GM18868 (cell line): ENCODE results near the gene RPL35A.
"Not testable (repeated sequence)": the region's sequence is repeated elsewhere in the genome, so short reads cannot be mapped to it uniquely, and the experiment has no call there.

Experiments
- ATAC-seq: cut with Tn5 transposase; IDR thresholded peaks from one replicate; pipeline ENCODE4 v1.9.1; 2021; ENCODE audit warnings: mild to moderate bottlenecking, moderate library complexity; ENCODE audit not compliant: unreplicated experiment

Gene RPL35A

DNA sequence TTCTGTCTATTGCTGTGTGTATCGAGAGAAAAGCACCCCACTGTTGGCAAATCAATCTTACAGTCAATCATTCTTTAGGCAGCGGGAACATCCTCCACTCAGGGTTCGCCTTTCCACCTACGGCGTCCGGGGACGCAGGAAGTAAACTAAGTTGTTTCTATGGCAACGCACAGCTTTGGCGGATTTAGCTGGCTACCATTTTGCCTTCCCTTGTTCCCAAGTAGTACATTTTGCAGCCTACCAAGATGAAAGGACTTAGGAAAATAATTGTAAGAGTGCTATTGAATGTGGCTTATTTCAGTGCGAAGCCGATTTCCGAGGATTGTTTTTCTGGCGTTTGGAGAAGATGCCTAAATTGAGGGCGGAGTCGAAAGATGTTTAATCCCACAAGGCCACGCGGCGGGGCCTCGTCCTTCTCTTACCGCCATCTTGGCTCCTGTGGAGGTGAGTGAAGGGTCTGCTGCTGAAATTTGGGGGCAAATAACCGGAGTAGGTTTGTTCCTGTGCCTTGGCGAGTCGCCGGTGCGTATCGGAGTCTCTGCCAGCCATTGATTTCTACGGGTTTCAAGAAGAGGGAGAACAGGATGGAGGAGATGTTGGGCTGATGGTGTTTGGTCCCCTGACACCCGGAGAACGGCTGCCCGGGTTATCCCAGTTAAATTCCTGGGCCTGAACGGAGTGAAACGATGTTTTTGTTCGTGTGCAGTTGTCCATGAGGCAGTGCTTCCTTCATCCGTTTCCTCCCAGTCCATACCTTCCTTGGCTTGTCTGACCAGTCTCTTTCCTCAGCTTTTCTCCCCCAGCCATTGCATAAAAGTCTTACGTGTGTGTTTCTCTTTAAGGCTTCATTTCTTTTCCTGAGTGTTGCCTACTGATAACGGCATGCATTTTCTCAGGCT is at the start of gene RPL35A:
TSS of gene RPL35A (plus strand) at position 413 of the 899 bp plus-strand sequence. CDS start 778 bp downstream, outside the sequence.
- ATAC-seq: peak; percentile 88

DNA sequence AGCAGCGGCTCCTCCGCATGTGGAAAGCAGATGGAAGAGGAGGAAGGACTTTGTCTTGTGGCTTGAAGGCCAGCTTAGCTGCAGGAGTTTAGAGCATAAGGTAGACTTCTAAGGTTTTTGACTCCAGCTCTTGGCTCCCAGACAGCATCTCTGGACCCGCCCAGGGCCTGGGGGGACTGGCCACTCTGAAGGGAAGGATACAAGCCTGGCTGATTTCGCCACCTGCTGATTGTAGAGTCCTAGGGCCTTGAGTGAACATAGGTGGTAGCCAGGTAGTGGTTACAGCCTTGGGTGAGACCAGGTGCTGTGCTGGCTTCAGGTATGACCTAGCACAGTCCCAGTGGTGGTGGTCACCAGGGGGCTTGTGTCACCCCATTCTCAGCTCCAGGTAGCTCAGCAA is 48.4 kb upstream of the RPL35A start:
- no peak for ATAC-seq

DNA sequence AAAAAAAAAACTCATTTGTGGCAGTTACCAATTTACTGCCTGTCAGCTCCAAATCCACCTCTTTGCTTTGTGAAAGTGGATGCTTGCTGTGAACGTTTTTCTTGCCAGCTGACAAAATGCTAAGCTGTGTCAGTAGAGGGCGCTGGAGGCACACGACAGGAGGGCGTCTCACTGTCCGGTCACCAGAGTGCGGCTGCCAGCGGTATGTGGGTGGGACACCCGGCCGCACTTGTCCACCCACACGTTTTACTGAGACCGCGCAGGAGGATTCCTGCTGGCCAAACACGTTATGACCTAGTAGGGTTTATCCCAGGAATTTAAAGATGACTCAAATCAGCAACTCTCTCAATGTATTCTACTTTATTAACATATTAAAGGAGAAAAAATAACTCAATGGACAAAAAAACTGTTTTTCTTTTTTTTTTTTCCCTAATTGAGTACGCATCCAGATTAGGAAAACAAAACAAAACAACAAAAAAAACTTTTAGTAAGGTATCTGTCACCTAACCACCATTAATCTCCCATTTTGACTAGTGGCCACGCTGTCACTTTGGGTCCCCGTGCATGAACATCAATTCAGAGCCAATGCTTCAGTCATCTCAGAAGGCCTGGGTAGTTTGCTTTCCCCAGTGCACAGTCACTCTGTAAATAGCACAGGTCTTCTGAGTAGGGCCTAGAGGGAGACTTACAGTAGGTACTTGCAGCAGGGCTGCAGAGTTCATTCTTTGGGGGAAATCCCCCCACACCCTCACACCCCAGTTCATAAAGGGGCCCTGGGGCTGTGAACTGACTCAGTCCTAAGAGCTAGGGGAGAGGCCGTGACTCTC is 43.8 kb upstream of the RPL35A start:
- peak; percentile 95 for ATAC-seq

DNA sequence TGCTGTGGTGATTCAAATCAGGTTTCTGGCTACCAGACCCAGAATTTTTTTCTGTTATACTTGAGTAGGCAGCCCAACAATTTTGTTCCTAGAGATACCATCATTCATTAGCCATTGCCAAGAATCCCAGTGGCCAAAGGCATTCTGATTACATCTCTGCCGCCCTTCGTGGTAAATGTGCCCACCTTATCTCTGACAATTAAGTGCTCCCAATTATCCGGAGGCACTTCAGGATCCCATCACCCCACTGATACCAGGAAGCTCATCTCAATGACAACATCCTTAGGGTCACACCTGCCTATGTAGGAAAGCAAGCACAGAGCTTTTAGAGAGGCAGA is 43.2 kb upstream of the RPL35A start:
- ATAC-seq: no peak

DNA sequence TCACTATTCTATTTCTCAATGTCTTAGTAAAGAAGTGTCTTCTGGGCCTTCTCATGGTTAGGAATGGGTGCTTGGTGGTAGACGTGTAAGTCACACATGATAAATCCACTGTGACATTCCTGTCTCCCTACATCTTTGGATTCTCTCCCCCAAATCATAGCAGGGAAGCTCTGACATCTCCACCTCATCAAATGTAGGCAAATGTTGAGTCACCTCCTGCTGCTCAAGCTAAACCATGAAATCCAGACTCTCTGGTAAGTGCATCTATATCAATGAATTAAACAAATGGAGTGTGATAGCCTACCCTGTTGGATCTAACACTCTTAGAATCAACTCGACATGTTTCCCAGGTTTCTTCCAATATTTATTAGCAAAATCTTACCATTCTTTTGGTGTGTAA is 42.8 kb upstream of the RPL35A start:
- ATAC-seq: no peak

DNA sequence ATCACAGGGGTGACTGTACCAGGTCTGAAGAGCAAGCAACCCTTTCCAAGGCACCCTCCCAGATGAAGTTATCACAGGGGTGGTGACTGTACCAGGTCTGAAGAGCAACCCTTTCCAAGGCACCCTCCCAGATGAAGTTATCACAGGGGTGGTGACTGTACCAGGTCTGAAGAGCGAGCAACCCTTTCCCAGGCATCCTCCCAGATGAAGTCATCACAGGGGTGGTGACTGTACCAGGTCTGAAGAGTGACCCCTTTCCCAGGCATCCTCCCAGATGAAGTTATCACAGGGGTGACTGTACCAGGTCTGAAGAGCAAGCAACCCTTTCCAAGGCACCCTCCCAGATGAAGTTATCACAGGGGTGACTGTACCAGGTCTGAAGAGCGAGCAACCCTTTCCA is 41.4 kb upstream of the RPL35A start:
- not testable (repeated sequence) for ATAC-seq

DNA sequence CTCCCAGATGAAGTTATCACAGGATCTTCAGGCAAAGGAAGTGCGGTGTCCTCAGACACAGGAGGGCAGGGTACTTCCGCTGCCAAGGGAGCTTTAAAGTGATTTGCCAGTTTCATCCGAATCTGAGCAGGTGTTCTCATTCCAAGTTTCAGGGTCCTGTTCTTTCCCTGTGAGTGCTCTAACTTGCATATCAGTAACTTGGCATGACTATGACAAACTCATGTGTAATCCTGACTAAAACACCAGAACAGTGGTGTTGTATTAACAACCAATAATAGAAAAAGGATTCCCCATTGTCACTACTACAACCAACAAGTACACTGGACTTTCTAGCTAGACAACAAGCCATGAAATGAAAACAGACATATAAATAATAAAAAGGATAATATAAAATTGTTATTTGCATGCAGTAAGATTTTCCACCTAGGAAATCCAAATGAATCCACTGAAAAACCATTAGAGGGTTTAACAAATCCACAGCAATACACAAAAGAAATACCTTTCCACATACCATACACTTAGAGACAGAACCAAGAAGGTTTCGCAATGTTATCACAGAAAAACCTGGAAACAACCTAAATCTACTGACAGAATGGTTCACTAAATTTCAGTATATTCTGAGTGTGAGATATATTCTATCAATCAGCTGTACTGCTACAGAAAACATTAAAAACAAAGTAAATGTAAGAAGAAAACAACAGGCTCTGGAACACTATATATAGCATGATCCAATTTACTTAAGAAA is 40.9 kb upstream of the RPL35A start:
- ATAC-seq: no peak

DNA sequence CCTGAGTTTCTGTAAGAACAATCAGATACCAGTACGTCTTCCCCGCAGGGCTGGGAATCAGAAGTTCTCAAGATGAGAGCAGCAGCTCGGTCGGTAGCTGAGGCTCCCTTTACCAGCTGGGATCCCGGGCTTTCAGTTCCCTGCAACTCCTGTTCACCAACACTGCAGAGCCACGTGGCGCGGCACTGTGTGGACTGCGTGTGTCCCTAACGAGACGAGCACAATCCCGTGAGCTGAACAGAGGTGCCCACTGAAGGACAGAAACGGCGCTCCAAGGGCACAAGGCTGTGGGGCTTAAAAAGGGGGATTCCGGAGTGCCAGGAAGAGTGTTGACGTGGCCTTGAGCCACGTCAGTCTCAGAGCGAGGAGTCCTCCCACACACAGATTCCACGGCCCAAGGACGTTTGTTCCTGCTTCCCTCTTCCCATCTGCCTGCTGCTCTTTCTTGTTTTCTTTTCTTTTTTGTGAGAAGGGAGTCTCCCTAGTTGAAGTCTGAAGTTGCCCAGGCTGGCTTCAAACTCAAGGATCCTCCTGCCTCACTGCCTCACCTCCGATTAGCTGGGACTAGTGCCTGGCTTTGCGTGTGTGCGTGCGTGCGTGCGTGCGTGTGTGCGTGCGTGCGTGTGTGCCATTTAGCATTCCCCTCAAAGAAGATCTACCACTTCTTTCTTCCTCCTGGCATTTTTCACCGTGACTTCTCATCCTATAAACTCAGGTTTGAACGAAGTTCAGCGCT is 37.1 kb upstream of the RPL35A start:
- no peak for ATAC-seq

DNA sequence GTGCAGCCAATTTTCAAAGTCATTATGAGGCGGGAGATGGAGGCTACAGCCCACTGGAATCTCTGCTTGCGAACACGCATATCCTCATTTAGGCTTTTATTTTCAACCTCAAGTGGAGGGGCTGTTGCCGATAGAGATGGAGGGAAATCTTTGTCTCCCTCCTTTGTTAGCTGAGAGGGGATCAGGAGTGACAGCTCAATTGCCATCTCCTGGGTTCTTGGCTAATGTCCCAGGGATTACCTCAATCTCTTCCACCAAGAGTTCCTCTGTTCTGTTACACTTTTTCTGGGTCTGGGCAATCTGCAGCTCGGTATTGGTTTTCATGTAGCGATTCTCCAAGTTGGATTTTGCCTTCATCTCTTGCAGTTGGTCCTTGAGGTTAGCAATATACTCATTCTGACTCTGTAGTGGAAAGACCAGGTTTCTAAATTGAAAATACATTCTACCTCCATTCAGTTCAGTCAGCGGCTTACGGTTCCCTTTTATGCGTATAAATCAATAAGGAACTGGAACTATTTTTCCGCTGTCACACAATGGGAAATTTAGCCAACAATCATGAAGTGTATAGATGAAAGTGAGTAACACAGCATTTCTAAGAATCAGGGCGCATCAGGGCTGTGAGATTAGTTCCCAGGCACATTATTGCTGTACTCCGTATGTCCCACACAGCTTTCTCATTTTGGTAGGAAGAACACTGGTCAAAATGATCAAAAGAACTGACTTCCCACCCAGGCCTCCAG is 36.2 kb upstream of the RPL35A start:
- ATAC-seq: no peak

DNA sequence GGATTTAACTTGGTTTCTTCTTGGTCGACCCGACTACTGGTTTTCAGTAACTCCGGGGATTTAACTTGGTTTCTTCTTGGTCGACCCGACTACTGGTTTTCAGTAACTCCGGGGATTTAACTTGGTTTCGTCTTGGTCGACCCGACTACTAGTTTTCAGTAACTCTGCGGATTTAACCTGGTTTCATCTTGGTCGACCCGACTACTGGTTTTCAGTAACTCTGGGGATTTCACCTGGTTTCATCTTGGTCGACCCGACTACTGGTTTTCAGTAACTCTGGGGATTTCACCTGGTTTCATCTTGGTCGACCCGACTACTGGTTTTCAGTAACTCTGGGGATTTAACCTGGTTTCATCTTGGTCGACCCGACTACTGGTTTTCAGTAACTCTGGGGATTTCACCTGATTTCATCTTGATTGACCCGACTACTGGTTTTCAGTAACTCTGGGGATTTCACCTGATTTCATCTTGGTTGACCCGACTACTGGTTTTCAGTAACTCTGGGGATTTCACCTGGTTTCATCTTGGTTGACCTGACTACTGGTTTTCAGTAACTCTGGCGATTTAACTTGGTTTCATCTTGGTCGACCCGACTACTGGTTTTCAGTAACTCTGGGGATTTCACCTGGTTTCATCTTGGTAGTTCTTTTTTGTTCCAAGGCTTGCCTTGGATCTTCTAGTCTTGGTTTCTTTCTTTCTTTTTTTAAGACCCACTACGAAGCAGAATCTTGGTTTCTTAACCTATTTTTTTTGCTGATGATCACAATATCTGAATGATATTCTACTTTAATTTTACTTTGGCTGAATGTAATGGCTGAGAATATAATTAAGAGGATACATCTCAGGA is 28.3 kb upstream of the RPL35A start:
- not testable (repeated sequence) for ATAC-seq

DNA sequence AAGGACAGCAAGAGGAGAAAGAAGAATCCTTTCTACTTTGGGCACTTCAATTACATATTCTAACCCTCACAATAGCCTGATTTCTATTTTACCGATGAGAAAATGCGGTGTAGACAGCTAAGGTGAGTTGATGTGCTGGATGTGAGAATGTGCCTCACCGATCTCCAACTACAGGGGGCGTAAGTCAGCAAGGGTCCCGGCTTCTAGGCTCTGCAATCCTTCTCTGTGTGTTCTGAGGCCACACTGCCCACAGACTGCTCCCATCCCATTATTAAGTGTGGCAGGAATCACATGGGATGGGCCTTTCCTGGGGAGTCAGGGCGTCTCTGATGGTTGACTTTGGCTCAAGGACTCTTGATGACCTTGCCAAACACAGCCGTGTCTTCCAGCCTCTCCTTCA is 23.6 kb upstream of the RPL35A start:
- no peak for ATAC-seq

DNA sequence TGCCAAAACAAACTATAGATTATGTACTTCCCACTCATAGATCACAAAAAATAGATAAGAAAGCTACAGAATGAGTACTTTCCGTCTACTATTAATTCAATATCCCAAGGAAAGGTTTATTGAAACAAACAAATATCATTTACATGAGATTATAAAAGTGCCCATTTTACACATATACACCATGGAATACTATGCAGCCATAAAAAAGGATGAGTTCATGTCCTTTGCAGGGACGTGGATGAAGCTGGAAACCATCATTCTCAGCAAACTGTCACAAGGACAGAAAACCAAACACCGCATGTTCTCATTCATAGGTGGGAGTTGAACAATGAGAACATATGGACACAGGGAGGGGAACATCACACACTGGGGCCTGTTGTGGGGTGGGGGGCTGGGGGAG is 22.4 kb upstream of the RPL35A start:
- not testable (repeated sequence) for ATAC-seq

DNA sequence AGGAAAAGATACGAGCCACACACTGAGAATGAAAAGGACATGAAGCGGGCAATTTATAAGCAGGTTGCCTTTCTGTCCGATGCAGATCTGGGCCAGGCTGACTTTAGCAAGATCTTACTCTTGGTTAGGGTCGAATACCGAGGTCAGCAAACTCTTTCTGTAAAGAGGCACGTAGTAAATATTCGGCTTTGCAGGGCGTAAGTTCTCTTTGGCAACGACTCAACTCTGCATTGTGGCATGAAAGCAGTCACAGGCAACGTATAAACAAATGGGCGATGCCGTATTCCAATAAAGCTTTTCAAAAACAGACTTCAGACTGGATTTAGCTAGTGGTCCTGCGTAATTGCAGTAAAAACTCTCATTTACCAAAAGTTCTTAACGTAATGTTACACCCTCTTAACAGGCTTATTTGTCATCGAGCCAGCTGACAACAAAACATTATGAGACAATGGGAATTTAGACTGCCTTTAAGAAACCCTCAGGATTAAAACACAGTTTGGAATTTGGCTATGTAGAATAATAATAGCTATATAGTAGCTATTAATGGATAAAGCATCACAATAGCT is 13.1 kb upstream of the RPL35A start:
- no peak for ATAC-seq

DNA sequence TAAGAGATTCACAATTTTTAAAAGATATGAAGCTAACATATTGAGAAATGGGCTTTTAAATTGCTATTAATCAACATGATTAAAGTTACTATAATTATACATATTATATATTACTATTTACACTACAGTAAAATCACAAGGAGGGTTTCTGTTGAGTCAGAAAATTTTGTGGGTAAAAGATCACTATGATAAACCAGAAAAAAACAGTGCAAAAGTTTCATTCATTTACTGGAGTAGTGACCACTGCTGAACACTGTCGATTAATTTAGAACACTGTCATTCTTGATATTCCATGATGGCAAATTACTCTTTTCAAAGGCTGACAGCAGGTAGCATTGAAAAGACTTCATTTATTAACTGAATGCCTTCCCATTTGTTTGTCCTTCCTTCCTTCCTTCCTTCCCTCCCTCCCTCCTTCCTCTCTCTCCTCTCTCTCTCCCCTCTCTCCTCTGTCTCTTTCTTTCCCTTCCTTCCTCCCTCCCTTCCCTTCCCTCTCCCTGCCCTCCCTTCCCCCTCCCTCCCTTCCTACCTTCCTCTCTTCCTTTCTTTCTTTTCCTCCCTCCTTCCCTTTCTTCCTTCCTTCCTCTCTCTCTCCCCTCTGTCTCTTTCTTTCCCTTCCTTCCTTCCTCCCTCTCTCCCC is 9.1 kb upstream of the RPL35A start:
- no peak for ATAC-seq

DNA sequence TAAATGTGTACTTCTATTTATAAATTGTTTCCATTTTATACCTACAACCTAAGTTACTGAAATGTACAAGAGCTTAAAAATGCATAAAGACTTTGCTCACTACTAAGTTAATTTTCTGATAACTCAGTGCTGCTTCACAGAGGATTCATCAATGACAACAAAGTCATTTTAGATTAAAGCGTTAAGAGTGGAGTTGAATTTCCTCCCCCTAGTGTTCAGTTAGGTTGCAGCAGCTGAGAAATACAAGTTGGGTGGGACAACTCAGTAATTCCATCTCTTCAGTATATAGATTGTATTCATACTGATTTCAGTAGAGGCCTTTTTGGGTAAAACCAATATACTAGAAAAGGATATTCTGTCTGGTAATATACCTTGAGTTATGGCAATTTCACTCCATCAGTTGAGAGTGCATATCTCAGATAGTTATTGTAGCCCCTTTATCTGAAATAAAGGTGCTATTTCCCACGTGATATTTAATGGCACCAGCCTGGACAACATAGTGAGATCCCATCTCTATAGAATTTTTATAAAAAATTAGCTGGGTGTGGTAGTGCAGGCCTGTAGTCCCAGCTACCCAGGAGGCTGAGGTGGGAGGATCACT is 6.9 kb upstream of the RPL35A start:
- ATAC-seq: peak; percentile 42

DNA sequence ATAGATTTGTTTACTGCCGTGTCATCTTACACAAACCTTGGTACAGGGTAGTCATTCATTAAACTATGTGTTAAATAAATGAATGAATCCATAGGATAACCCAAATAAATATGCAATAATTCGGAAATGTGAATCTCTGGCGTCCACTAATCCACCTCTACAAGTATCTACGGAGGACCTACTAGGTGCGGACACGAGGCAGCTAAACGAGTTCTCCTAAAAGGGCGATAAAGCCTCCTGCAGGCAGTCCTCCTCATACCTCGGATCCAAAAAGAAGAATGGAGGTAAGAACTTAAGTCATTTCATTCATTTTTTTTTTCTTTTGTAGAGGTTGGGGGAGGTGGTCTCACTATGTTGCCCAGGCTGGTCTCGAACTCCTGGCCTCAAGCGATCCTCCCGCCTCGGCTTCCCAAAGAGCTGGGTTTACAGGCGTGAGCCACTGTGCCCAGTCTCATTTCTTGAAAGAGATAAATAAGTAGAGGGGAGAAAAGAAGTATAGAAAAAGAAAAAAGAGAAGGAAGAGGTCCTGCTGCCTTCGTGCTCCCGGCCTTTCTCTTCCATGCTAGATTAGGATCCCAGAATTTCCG is 706 bp upstream of the RPL35A start:
- ATAC-seq: no peak

DNA sequence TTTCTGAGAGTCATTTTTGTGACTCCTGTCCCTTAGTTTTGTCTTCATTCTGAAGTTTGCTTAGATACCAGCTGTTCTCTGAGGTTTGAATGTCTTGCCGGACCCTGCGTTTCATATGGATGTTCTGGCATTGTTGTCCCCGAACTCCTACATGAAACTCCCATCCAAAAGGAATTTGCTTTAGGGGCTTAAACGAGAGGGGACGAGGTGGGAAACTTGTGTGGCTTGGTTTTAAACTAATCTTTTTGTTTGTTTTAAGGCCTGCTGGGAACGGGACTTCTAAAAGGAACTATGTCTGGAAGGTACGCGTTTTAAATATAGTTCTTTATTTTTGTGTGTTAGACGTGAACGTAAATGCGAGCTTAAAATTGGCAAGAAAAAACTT is 679 bp downstream of the RPL35A start:
- no peak for ATAC-seq
